WERI-Rb-1 (cell line): ENCODE data around the gene UROD.
A peak's percentile ranks its signal among the peaks of the same experiment; 100 is the strongest.

Source experiments
- DNase-seq: peaks from one replicate; pipeline ENCODE4 v3.0.0-alpha.2; 2020
- H3K27ac ChIP-seq: fragments of 250-450 bp; sonication (Bioruptor Pico); 2 replicates; pipeline ENCODE4 v1.5.1; 2020; ENCODE audit warnings: mild to moderate bottlenecking, moderate library complexity
- H3K27me3 ChIP-seq: fragments of 250-450 bp; sonication (Bioruptor Pico); 2 replicates; pipeline ENCODE4 v1.5.1; 2021; ENCODE audit warnings: mild to moderate bottlenecking, low read depth, moderate library complexity; ENCODE audit not compliant: insufficient read depth, severe bottlenecking
- H3K36me3 ChIP-seq: fragments of 250-450 bp; sonication (Bioruptor Pico); 2 replicates; pipeline ENCODE4 v1.5.1; 2020; ENCODE audit warnings: mild to moderate bottlenecking, moderate library complexity
- H3K4me3 ChIP-seq: 2 replicates; pipeline ENCODE4 v1.5.1; 2011; ENCODE audit warnings: low read depth, mild to moderate bottlenecking, control low read depth, low read length
- H3K9me3 ChIP-seq: fragments of 250-450 bp; sonication (Bioruptor Pico); 2 replicates; pipeline ENCODE4 v1.5.1; 2021; ENCODE audit warnings: mild to moderate bottlenecking, moderate library complexity; ENCODE audit not compliant: severe bottlenecking
- CTCF ChIP-seq: IDR thresholded peaks from 2 replicates; pipeline ENCODE4 v1.5.1; 2011; ENCODE audit warnings: low read depth, mild to moderate bottlenecking, control low read depth, inconsistent platforms, low read length

UROD gene

GRCh38 chr1:45009956-45010854, 1.8 kb upstream of the UROD start:
- Histone ChIP-seq H3K27me3 (no peaks in the 10 kb centered on the region), H3K9me3 (no peaks in the 10 kb centered on the region), H3K27ac (peak overlapping the region; percentile 50; the same call in 1 of the 2 replicates), H3K4me3 (peak overlapping the region; percentile 70), H3K36me3 (peaks cover 44% of the 10 kb centered on the region)
- DNase-seq: no peak
- no peak for TF ChIP-seq CTCF

GRCh38 chr1:45010855-45011811, 921 bp upstream of the UROD start, which contains the start of gene HECTD3:
TSS of gene HECTD3 (minus strand) at chr1:45011324. CDS start at chr1:45011257, 67 bp downstream.
- Histone ChIP-seq H3K27ac (peak within 1 kb of the TSS; percentile 54), H3K27me3 (no peaks in the 10 kb centered on the region), H3K9me3 (no peaks in the 10 kb centered on the region), H3K4me3 (peak within 1 kb of the TSS; percentile 70), H3K36me3 (peaks cover 38% of the 10 kb centered on the region)
- peak; percentile 85 for DNase-seq
- TF ChIP-seq CTCF: no peak

- Histone ChIP-seq H3K27ac (peak overlapping the region; percentile 54), H3K27me3 (no peaks in the 10 kb centered on the region), H3K9me3 (no peaks in the 10 kb centered on the region), H3K4me3 (peak overlapping the region; percentile 70), H3K36me3 (peaks cover 24% of the 10 kb centered on the region)
- DNase-seq: no peak
- TF ChIP-seq CTCF: no peak
These were observed 705 bp downstream of the UROD start for GRCh38 chr1:45012639-45013278.

- no peak for DNase-seq
- Histone ChIP-seq H3K4me3 (no peak overlapping the region), H3K36me3 (peaks cover 16% of the 10 kb centered on the region), H3K9me3 (no peaks in the 10 kb centered on the region), H3K27ac (no peak overlapping the region), H3K27me3 (no peaks in the 10 kb centered on the region)
- no peak for TF ChIP-seq CTCF
These were observed 1.6 kb downstream of the UROD start for GRCh38 chr1:45013551-45014209.
